GM18868 (cell line): ENCODE results near the gene AHDC1.
"Not testable (repeated sequence)": the region's sequence is repeated elsewhere in the genome, so short reads cannot be mapped to it uniquely, and the experiment has no call there.

ENCODE experiments used
- ATAC-seq: cut with Tn5 transposase; IDR thresholded peaks from one replicate; pipeline ENCODE4 v1.9.1; 2021; ENCODE audit warnings: mild to moderate bottlenecking, moderate library complexity; ENCODE audit not compliant: unreplicated experiment

AHDC1 gene

GRCh38 chr1:27538305-27538676 lies 65.7 kb downstream of the AHDC1 start:
- ATAC-seq: not testable (repeated sequence)

GRCh38 chr1:27536767-27537166 lies 67.2 kb downstream of the AHDC1 start:
- ATAC-seq: no peak

GRCh38 chr1:27536010-27536757 lies 67.8 kb downstream of the AHDC1 start:
- ATAC-seq: no peak

GRCh38 chr1:27535386-27535785 lies 68.6 kb downstream of the AHDC1 start:
- no peak for ATAC-seq

GRCh38 chr1:27531959-27532685 lies 71.8 kb downstream of the AHDC1 start:
- ATAC-seq: no peak

GRCh38 chr1:27530192-27530591 lies 73.8 kb downstream of the AHDC1 start:
- ATAC-seq: no peak

GRCh38 chr1:27529704-27530018 lies 74.3 kb downstream of the AHDC1 start:
- no peak for ATAC-seq

GRCh38 chr1:27528818-27529703 lies 74.9 kb downstream of the AHDC1 start:
- no peak for ATAC-seq

GRCh38 chr1:27527890-27528817 lies 75.8 kb downstream of the AHDC1 start:
- ATAC-seq: no peak

GRCh38 chr1:27527223-27527889 lies 76.6 kb downstream of the AHDC1 start:
- ATAC-seq: no peak

GRCh38 chr1:27526569-27527222 lies 77.2 kb downstream of the AHDC1 start:
- ATAC-seq: no peak

- ATAC-seq: peak; percentile 49
Measured at GRCh38 chr1:27525296-27526272, 78.4 kb downstream of the AHDC1 start.

- ATAC-seq: no peak
Measured at GRCh38 chr1:27523337-27524020, 80.5 kb downstream of the AHDC1 start.

GRCh38 chr1:27522432-27523336 lies 81.3 kb downstream of the AHDC1 start:
- no peak for ATAC-seq

GRCh38 chr1:27521861-27522431 lies 82.0 kb downstream of the AHDC1 start:
- no peak for ATAC-seq

GRCh38 chr1:27521336-27521831 lies 82.6 kb downstream of the AHDC1 start:
- ATAC-seq: no peak
